NB4 (cell line): ENCODE measurements around the gene RAD23B.

Source experiments
- DNase-seq: peaks from one replicate; pipeline ENCODE4 v3.0.0; 2010; ENCODE audit warnings: low read depth
- H3K4me3 ChIP-seq: one replicate; pipeline ENCODE4 v1.5.1; 2011; ENCODE audit warnings: mild to moderate bottlenecking, low read depth, low read length, moderate library complexity
- CTCF ChIP-seq: IDR thresholded peaks from one replicate; pipeline ENCODE4 v1.5.1; 2012; ENCODE audit warnings: low read depth, low read length
- MYC ChIP-seq: IDR thresholded peaks from 2 replicates; pipeline ENCODE4 v1.6.1; 2011; ENCODE audit warnings: low read depth, low read length
- POLR2A ChIP-seq: IDR thresholded peaks from 2 replicates; pipeline ENCODE4 v1.6.1; 2011; ENCODE audit warnings: mild to moderate bottlenecking; ENCODE audit not compliant: insufficient read length; ENCODE audit errors: extremely low read depth
- TF ChIP-seq, protein P1 (sequence below): IDR thresholded peaks from 2 replicates; pipeline ENCODE4 v1.6.1; 2011; ENCODE audit warnings: low read depth, low read length

RAD23B gene

GRCh38 chr9:107360098-107360497 is 77.0 kb downstream of the RAD23B start:
- TF ChIP-seq POLR2A (no peak), CTCF (no peak), MYC (no peak)
- TF ChIP-seq, protein P1, sequence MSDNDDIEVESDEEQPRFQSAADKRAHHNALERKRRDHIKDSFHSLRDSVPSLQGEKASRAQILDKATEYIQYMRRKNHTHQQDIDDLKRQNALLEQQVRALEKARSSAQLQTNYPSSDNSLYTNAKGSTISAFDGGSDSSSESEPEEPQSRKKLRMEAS = no peak
- no peak for DNase-seq
- no peak overlapping the region for H3K4me3 ChIP-seq

GRCh38 chr9:107361816-107362215 is 78.7 kb downstream of the RAD23B start:
- TF ChIP-seq CTCF = no peak
- TF ChIP-seq, protein P1 = no peak
- TF ChIP-seq MYC = no peak
- no peak for TF ChIP-seq POLR2A

DNA sequence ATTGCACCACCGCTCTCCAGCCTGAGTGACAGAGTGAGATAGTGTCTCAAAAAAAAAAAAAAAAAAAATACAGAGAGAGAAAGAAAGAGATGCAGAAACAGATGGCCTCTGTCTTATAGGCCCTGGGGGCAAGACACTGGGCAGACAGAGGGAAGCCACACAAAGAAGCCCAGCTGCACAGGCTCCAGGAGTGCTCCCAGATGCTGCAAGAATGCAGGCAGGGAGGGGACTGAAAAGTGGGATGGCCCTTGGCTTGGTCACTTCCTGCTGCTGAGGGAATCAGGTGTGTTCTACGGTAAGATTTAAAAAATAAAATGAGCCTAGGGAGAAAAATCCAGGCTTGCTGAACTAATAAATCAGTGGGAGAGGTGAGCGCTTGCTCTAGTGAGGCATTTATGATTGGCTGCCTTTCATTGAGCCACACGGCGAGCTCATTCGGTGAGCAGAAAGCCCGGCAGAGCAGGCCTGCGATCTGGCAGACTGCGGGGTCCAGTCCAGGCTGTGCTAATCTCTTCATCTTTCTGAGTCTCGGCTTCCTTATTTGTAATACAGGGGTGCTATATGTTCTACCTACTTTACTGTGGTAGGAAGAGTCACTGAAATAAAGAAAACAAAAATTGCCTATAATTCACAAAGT is 80.6 kb downstream of the RAD23B start:
- TF ChIP-seq MYC = no peak
- TF ChIP-seq, protein P1 = no peak
- no peak for TF ChIP-seq POLR2A
- TF ChIP-seq CTCF = no peak
- H3K4me3 ChIP-seq = no peak overlapping the region
- no peak for DNase-seq

More at GRCh38 chr9:107361816-107362215, 78.7 kb downstream of the RAD23B start:
- no peak overlapping the region for H3K4me3 ChIP-seq
- no peak for DNase-seq

DNA sequence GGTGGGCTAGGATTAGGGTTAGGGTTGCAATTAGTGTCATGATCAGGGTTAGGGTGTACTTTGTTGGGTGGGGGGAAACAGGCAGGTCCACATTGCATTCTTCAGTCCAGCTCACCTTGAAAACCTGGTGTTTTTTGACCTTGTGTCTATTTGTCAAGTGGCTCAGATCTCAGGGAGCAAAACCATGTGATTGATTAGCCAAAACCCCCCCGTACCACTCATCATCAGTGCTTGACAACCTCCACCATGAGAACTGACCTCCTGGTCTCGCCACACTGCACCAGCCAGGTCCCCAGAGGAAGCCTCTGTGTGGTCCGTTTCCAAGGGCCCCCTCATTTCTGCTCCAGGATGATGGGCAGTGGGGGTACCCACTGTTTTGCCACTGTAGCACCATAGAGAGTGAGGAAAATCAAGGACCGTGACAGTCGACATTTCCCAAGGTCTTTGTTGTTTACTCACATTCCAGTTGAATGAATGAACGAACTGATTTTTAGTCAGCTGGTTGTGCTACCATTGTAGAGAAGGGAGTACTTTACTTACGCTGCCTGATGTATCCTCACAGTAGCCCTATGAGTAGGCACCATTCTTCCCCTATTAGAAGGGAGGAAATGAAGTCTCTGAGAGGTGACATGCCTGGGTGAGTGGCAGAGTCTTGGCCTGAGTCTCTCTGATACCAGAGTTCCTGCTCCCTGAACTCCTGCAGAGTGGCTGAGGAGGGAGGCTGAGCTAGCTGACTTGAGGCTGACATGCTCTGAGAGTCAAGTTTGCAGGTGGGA is 84.8 kb downstream of the RAD23B start:
- TF ChIP-seq CTCF (no peak), POLR2A (no peak)
- TF ChIP-seq, protein P1 = no peak

DNA sequence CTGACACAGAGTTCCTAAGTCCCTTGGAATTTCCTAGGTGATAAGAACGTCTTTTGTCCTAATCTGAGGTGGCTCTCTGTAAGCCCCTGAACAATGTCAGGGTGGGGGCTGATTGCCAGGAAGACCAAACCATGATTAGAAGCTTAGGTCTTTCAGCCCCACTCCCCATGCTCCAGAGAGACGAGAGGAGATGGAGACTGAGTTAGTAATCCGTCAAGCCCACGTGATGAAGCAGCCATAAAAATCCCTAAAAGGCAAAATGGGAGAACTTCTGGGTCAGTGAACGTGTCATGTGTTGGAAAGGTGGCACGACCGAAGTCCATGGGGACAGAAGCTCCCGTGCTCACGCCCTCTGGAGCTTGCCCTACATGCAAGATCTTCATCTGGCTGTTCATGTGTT is 85.6 kb downstream of the RAD23B start:
- DNase-seq = no peak
- no peak for TF ChIP-seq CTCF
- TF ChIP-seq, protein P1 = no peak
- no peak for TF ChIP-seq MYC
- TF ChIP-seq POLR2A = no peak

More for the DNA sequence above, 84.8 kb downstream of the RAD23B start:
- DNase-seq = no peak
- H3K4me3 ChIP-seq = no peak overlapping the region

More for the DNA sequence above, 85.6 kb downstream of the RAD23B start:
- no peak overlapping the region for H3K4me3 ChIP-seq
